A549 (cell line): ENCODE measurements around the gene MORF4L2. TPM values are rescaled to one million over a fixed set of nuclear protein-coding genes. Genes with fewer than 3 reads are reported as not detected.
A peak's percentile ranks its signal among the peaks of the same experiment; 100 is the strongest.
"Not testable (repeated sequence)": the region's sequence is repeated elsewhere in the genome, so short reads cannot be mapped to it uniquely, and the experiment has no call there.

Experiments used
- ATAC-seq, 2 experiments: fragments of 200-7000 bp in 1 of 2; fragments of >200 bp in 1 of 2; cut with Nextera tagmentation in 1 of 2; cut with Tn5 transposase in 1 of 2; 3 replicates each; pipeline versions ENCODE4 v1.8.0 to v1.9.1; 2018 to 2020; ENCODE audit warnings: mild to moderate bottlenecking in 1 of 2, moderate library complexity in 1 of 2
- CTCF ChIA-PET: fragments of 300-600 bp; sonication (Branson Sonifier 250); formaldehyde crosslinking; extraction: SDS; loops from one replicate; lab custom pipeline; 2021; ENCODE audit warnings: antibody characterized with exemption, inconsistent platforms; lab: Yijun Ruan, JAX
- POLR2A ChIA-PET: fragments of 350-600 bp; formaldehyde crosslinking; extraction: SDS; loops from one replicate; lab custom pipeline; 2021; ENCODE audit warnings: antibody characterized with exemption, inconsistent platforms; lab: Yijun Ruan, JAX
- DNase-seq, 2 experiments: peaks; one replicate each; pipeline versions ENCODE4 v3.0.0 to v3.0.0-alpha.2; 2011 to 2016; ENCODE audit warnings: low read depth in 1 of 2, low spot score in 1 of 2
- FAIRE-seq: peaks from 2 replicates; lab custom pipeline; 2011; peaks lifted over from hg19 to GRCh38; lab: Jason Lieb, UNC
- H3K27ac ChIP-seq, 2 experiments: fragments of >200 bp; sonication (Bioruptor Twin); formaldehyde crosslinking; 3 replicates each; pipeline ENCODE4 v1.5.1; 2016 to 2017
- H3K4me1 ChIP-seq: fragments of >200 bp; sonication (Bioruptor Twin); formaldehyde crosslinking; 3 replicates; pipeline ENCODE4 v1.6.1; 2016
- H3K4me2 ChIP-seq: fragments of >200 bp; sonication (Bioruptor Twin); formaldehyde crosslinking; 3 replicates; pipeline ENCODE4 v1.6.1; 2016
- H3K4me3 ChIP-seq: fragments of >200 bp; sonication (Bioruptor Twin); formaldehyde crosslinking; 3 replicates; pipeline ENCODE4 v1.5.1; 2016
- H3K9me3 ChIP-seq: fragments of >200 bp; sonication (Bioruptor Twin); formaldehyde crosslinking; 3 replicates; pipeline ENCODE4 v1.6.1; 2016
- BHLHE40 ChIP-seq: IDR thresholded peaks from 2 replicates; pipeline ENCODE4 v1.6.1; 2012; ENCODE audit warnings: low read depth, low read length, inconsistent platforms
- CBX2 ChIP-seq: fragments of 200-600 bp; sonication (generic); IDR thresholded peaks from 2 replicates; pipeline ENCODE4 v1.6.1; 2016; ENCODE audit warnings: low read depth, mild to moderate bottlenecking, borderline replicate concordance
- CTCF ChIP-seq: fragments of >200 bp; sonication (Bioruptor Twin); formaldehyde crosslinking; IDR thresholded peaks from 3 replicates; pipeline ENCODE4 v1.5.1; 2016
- E2F6 ChIP-seq: IDR thresholded peaks from 2 replicates; pipeline ENCODE4 v1.6.1; 2012; ENCODE audit warnings: low read depth, borderline replicate concordance
- FOSL2 ChIP-seq, 2 experiments: fragments of 450-650 bp in 1 of 2; fragments of >200 bp in 1 of 2; sonication (Bioruptor Twin) in 1 of 2; formaldehyde crosslinking; IDR thresholded peaks; 2 replicates each; pipeline versions ENCODE4 v1.5.0 to v1.6.1; 2016 to 2020; ENCODE audit warnings: mild to moderate bottlenecking in 1 of 2, moderate library complexity in 1 of 2
- JUNB ChIP-seq: fragments of >200 bp; sonication (Bioruptor Twin); formaldehyde crosslinking; IDR thresholded peaks from 2 replicates; pipeline ENCODE4 v1.6.1; 2016
- MAFK ChIP-seq: fragments of 450-650 bp; IDR thresholded peaks from 2 replicates; pipeline ENCODE4 v1.6.1; 2014; ENCODE audit not compliant: partially characterized antibody
- MAX ChIP-seq: IDR thresholded peaks from 2 replicates; pipeline ENCODE4 v1.6.1; 2012
- MYC ChIP-seq: IDR thresholded peaks from 2 replicates; pipeline ENCODE4 v1.6.1; 2012; ENCODE audit warnings: mild to moderate bottlenecking, inconsistent platforms, low read length, improper control_type of control experiment, borderline replicate concordance
- NFE2L2 ChIP-seq: fragments of 150-350 bp; conservative IDR thresholded peaks from 2 replicates; pipeline ENCODE4 v1.6.1; 2014; ENCODE audit warnings: low read length
- SMC3 ChIP-seq: fragments of >200 bp; sonication (Bioruptor Twin); formaldehyde crosslinking; IDR thresholded peaks from 3 replicates; pipeline ENCODE4 v1.6.1; 2018; ENCODE audit warnings: inconsistent platforms
- ZFP36 ChIP-seq: fragments of 450-650 bp; IDR thresholded peaks from 2 replicates; pipeline ENCODE4 v1.6.1; 2014; ENCODE audit warnings: borderline replicate concordance; ENCODE audit not compliant: partially characterized antibody
- WGBS: methylation state at CpG from one replicate; pipeline ENCODE4 v1.1.6; 2017; ENCODE audit errors: missing lambda C conversion rate; 5-methylcytosine and 5-hydroxymethylcytosine counted together
- polyA plus RNA-seq, 4 experiments: library from polyadenylated mRNA; depleted of rRNA in 3 of 4; stranded (reverse); fragments of >200 nt; fragmentation: RNase III in 1 of 4; extraction: RNeasy Plus Mini Kit Qiagen cat#74134 plus additional on column Dnase treatment in 1 of 4; gene quantifications; 2 replicates in 3 of 4; 3 replicates in 1 of 4; pipeline ENCODE4 v1.2.3, GENCODE V29; 2011 to 2017

MORF4L2 gene
- polyA plus RNA-seq, 2 of the 4 experiments (the other 2 are of a cell fraction): 521 to 572 TPM

- Histone ChIP-seq H3K27ac (peak overlapping the region; percentile 73 to 77), H3K4me1 (peaks cover 51% of the 10 kb centered on the region), H3K9me3 (no peaks in the 10 kb centered on the region), H3K4me2 (peak overlapping the region; percentile 61), H3K4me3 (no peak overlapping the region)
- POLR2A ChIA-PET: interaction anchor here (1.2 to 1.5 kb wide), 2 partner anchors 10 to 46 kb away, joined by 4 to 10 read pairs; partner anchors contain the start of gene MORF4L2
- 41% methylated on average over 4 of the region's 4 CpGs for WGBS
- TF ChIP-seq SMC3 (no peak), JUNB (no peak), ZFP36 (no peak), E2F6 (no peak), FOSL2 (IDR thresholded peaks at IDR 0.05) (no peak), FOSL2 (CRISPR knock-in tag; IDR thresholded peaks at IDR 0.05) (0 out of 2 replicates have a peak, but pooled peaks have one; percentile 28), BHLHE40 (no peak), MAFK (peak; percentile 69), CTCF (no peak), MAX (no peak)
- CTCF ChIA-PET: interaction anchor here (1.3 to 4.0 kb wide), 2 partner anchors 10 to 27 kb away, joined by 3 to 26 read pairs; no protein-coding TSS in a partner anchor
- peak; percentile 70 for FAIRE-seq
- peak in 1 of 2 experiments; percentile 32 for DNase-seq
- ATAC-seq: peak; percentile 51 to 54
These were observed 45.9 kb downstream of the MORF4L2 start for GRCh38 chrX:103640401-103641155.

- 31% methylated on average over 4 of the region's 6 CpGs for WGBS
- not testable (repeated sequence) for H3K9me3 ChIP-seq, H3K4me3 ChIP-seq, DNase-seq, FAIRE-seq
- CTCF ChIA-PET: interaction anchor here (4.0 kb wide), 1 partner anchor 8 kb away, joined by 26 read pairs; no protein-coding TSS in a partner anchor
- POLR2A ChIA-PET: interaction anchor here (2.2 kb wide), 1 partner anchor 9 kb away, joined by 10 read pairs; no protein-coding TSS in a partner anchor
- peak overlapping the region; percentile 61 for H3K4me2 ChIP-seq
- peak overlapping the region; percentile 73 to 82 for H3K27ac ChIP-seq
- ATAC-seq: peak; percentile 36 to 49; a peak in 5 of 6 replicates
- H3K4me1 ChIP-seq: peaks cover 53% of the 10 kb centered on the region
These were observed 47.8 kb downstream of the MORF4L2 start for GRCh38 chrX:103638479-103639346.

- POLR2A ChIA-PET: interaction anchor here (2.2 kb wide), 1 partner anchor 8 kb away, joined by 10 read pairs; no protein-coding TSS in a partner anchor
- DNase-seq (peak in 1 of 2 experiments; percentile 53), ATAC-seq (peak; percentile 84 to 85), FAIRE-seq (no peak)
- Histone ChIP-seq H3K4me3 (no peak overlapping the region), H3K27ac (peak overlapping the region; percentile 73 to 82), H3K9me3 (no peaks in the 10 kb centered on the region), H3K4me1 (peaks cover 53% of the 10 kb centered on the region), H3K4me2 (peak overlapping the region; percentile 61)
- WGBS: 19% methylated on average over 2 of the region's 2 CpGs
- TF ChIP-seq CBX2: no peak
- peak; percentile 22; the same call in 1 of the 2 replicates for TF ChIP-seq FOSL2 (IDR thresholded peaks at IDR 0.05)
- TF ChIP-seq FOSL2 (CRISPR knock-in tag; IDR thresholded peaks at IDR 0.05): peak; percentile 34; the same call in 1 of the 2 replicates
- TF ChIP-seq NFE2L2: no peak
- TF ChIP-seq MAFK: peak; percentile 40
- TF ChIP-seq MYC: no peak
- TF ChIP-seq JUNB: peak; percentile 17; the same call in 1 of the 2 replicates
- CTCF ChIA-PET: interaction anchor here (4.0 kb wide), 1 partner anchor 8 kb away, joined by 26 read pairs; no protein-coding TSS in a partner anchor
These were observed 48.7 kb downstream of the MORF4L2 start for GRCh38 chrX:103637604-103638338.
